Breast epithelium (tissue), 4 donors: Measurements from ENCODE around the gene PICALM. TPM values are rescaled to one million over a fixed set of nuclear protein-coding genes. Genes with fewer than 3 reads are reported as not detected.
"Not testable (repeated sequence)": the region's sequence is repeated elsewhere in the genome, so short reads cannot be mapped to it uniquely, and the experiment has no call there.

Source experiments
- DNase-seq, 2 donors: peaks; one replicate each; pipeline ENCODE4 v3.0.0-alpha.2; 2019; ENCODE audit warnings: low spot score in 2 of 2
- H3K27ac ChIP-seq, 2 donors: fragments of 200-600 bp; sonication (generic) in 1 of 2; one replicate each; pipeline ENCODE4 v1.5.1; 2016 to 2019; ENCODE audit warnings: mild to moderate bottlenecking in 1 of 2
- H3K27me3 ChIP-seq, 2 donors: fragments of 200-600 bp; sonication (generic) in 1 of 2; one replicate each; pipeline versions ENCODE4 v1.5.1 to v1.6.0; 2017 to 2019; ENCODE audit warnings: control low read depth in 1 of 2, mild to moderate bottlenecking in 1 of 2
- H3K36me3 ChIP-seq: fragments of 200-600 bp; one replicate; pipeline ENCODE4 v1.5.1; 2019
- H3K4me1 ChIP-seq, 2 donors: fragments of 200-600 bp; sonication (generic); one replicate each; pipeline ENCODE4 v1.5.1; 2016 to 2019; ENCODE audit warnings: control low read depth in 1 of 2
- H3K4me3 ChIP-seq, 3 donors: fragments of 200-600 bp; sonication (generic); 1 replicate in 2 of 3; 2 replicates in 1 of 3; pipeline ENCODE4 v1.5.1; 2016 to 2019; ENCODE audit warnings: mild to moderate bottlenecking in 3 of 3, moderate library complexity in 2 of 3
- H3K9me3 ChIP-seq, 2 donors: fragments of 200-600 bp; sonication (generic) in 1 of 2; one replicate each; pipeline ENCODE4 v1.5.1; 2016 to 2019; ENCODE audit warnings: control low read depth in 1 of 2
- POLR2A ChIP-seq: fragments of 450-650 bp; IDR thresholded peaks from one replicate; pipeline ENCODE4 v1.6.1; 2016; ENCODE audit warnings: antibody characterized with exemption, mild to moderate bottlenecking, moderate library complexity
- POLR2AphosphoS5 ChIP-seq, 3 donors: sonication (generic); formaldehyde crosslinking; IDR thresholded peaks; one replicate each; pipeline ENCODE4 v1.6.1; 2017; ENCODE audit warnings: antibody characterized with exemption in 3 of 3
- intact Hi-C: fragments of 100-400 bp; cut with DNase I; formaldehyde crosslinking; loops from one replicate; pipeline ENCODE4 v1.15.1; 2023; ENCODE audit warnings: low total_unique reads
- total RNA-seq, 3 donors: library from RNA; depleted of rRNA; stranded (reverse); fragments of >200 nt; gene quantifications; one replicate each; pipeline ENCODE4 v1.1.0, GENCODE V29; 2016
- TF ChIP-seq, protein P1 (sequence below), 3 donors: fragments of 450-650 bp; IDR thresholded peaks; one replicate each; pipeline ENCODE4 v1.5.1; 2016 to 2017; ENCODE audit warnings: antibody characterized with exemption in 3 of 3, mild to moderate bottlenecking in 3 of 3, moderate library complexity in 3 of 3

Gene PICALM
- total RNA-seq, 3 donors from 2014 or later = 327 to 336 (median 328) TPM

DNA sequence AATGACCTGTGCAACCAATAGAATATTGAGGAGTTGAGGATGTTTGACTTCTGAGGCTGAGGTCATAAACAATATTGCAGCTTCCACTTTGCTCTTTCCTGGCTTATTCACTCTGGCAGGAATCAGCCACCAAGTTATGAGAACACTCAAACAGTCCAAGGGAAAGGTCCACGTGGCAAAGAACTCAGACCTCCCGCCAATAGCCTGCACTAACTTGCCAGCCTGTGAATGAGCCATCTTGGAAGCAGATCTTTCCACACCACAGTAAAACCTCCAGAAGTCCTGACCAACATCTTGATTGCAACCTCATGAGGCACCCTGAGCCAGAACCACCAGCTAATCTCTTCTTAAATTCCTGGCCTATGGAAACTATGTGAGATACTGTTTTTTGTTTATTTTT lies 22.7 kb upstream of the PICALM start:
- Histone ChIP-seq H3K4me1 (no peaks in the 10 kb centered on the region), H3K4me3 (no peak overlapping the region), H3K36me3 (no peaks in the 10 kb centered on the region), H3K9me3 (no peaks in the 10 kb centered on the region), H3K27me3 (no peaks in the 10 kb centered on the region), H3K27ac (peak overlapping the region in 1 of 2 donors; percentile 29)
- DNase-seq = peak in 1 of 2 donors; percentile 50
- TF ChIP-seq, protein P1, sequence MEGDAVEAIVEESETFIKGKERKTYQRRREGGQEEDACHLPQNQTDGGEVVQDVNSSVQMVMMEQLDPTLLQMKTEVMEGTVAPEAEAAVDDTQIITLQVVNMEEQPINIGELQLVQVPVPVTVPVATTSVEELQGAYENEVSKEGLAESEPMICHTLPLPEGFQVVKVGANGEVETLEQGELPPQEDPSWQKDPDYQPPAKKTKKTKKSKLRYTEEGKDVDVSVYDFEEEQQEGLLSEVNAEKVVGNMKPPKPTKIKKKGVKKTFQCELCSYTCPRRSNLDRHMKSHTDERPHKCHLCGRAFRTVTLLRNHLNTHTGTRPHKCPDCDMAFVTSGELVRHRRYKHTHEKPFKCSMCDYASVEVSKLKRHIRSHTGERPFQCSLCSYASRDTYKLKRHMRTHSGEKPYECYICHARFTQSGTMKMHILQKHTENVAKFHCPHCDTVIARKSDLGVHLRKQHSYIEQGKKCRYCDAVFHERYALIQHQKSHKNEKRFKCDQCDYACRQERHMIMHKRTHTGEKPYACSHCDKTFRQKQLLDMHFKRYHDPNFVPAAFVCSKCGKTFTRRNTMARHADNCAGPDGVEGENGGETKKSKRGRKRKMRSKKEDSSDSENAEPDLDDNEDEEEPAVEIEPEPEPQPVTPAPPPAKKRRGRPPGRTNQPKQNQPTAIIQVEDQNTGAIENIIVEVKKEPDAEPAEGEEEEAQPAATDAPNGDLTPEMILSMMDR (IDR thresholded peaks at IDR 0.05) = no peak
- TF ChIP-seq POLR2A = no peak
- no peak for TF ChIP-seq POLR2AphosphoS5 (IDR thresholded peaks at IDR 0.05)
- intact Hi-C loops = no loop called here

DNA sequence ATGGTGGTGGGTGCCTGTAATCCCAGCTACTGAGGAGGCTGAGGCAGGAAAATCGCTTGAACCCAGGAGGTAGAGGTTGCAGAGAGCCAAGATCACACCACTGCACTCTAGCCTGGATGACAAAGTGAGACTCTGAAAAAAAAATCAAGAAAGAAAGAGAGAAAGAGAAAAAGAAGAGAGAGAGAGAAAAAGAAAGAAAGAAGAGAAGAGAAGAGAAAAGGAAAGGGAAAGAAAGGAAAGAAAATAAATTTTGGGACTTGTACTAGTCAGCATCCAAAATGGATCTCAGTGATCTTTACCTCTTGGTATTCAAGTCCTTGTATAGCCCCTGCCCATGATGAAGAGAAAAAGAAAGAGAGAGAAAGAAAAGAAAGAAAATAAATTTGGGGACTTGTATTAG lies 22.2 kb upstream of the PICALM start:
- DNase-seq = no peak
- no peaks in the 10 kb centered on the region for H3K9me3 ChIP-seq
- no peaks in the 10 kb centered on the region for H3K4me1 ChIP-seq
- no peak overlapping the region for H3K27ac ChIP-seq
- H3K36me3 ChIP-seq = no peaks in the 10 kb centered on the region
- no peaks in the 10 kb centered on the region for H3K27me3 ChIP-seq
- no peak overlapping the region for H3K4me3 ChIP-seq
- TF ChIP-seq POLR2A (no peak), POLR2AphosphoS5 (IDR thresholded peaks at IDR 0.05) (no peak)
- TF ChIP-seq, protein P1 (IDR thresholded peaks at IDR 0.05) = no peak
- intact Hi-C loops = no loop called here

DNA sequence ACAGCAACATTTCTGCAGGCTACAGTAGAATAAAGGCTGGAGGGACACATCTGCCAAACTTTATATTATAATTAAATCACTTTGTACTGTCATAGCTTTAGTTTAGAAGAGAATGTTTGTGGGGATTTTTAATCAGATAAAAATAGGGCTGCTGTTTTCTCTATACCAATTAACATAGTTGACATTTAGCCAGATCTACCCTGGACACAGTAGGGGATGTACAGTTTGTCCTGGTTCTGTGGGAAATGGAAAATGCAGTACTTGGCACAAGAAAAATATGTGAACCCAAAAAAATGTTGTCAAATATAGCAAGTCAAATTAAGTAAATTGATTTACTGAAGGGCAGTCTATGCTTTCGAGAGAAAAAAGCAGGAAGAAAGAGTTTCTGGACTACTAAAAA lies 20.8 kb upstream of the PICALM start:
- intact Hi-C loops = no loop called here
- H3K27ac ChIP-seq = no peak overlapping the region
- TF ChIP-seq POLR2AphosphoS5 (IDR thresholded peaks at IDR 0.05) (no peak), POLR2A (no peak)
- TF ChIP-seq, protein P1 (IDR thresholded peaks at IDR 0.05) = no peak
- no peaks in the 10 kb centered on the region for H3K4me1 ChIP-seq
- no peak overlapping the region for H3K4me3 ChIP-seq
- no peaks in the 10 kb centered on the region for H3K36me3 ChIP-seq
- no peak for DNase-seq
- H3K9me3 ChIP-seq = no peaks in the 10 kb centered on the region
- H3K27me3 ChIP-seq = no peaks in the 10 kb centered on the region

DNA sequence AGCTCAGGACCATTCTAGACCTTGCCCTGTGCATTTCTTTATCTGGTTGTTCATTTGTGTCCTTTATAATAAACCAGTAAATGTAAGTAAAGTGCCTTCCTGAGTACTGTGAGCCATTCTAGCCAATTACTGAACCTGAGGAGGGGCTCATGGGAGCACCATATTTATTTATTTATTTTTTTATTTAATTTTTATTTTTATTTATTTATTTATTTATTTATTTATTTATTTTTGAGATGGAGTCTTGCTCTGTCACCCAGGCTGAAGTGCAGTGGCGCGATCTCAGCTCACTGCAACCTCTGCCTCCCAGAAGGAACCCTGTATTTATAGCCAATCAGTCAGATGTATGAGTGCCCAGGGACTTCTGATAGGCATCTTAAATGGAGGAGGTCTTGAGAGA lies 18.8 kb upstream of the PICALM start:
- H3K4me3 ChIP-seq, DNase-seq, intact Hi-C loops: not testable (repeated sequence)

DNA sequence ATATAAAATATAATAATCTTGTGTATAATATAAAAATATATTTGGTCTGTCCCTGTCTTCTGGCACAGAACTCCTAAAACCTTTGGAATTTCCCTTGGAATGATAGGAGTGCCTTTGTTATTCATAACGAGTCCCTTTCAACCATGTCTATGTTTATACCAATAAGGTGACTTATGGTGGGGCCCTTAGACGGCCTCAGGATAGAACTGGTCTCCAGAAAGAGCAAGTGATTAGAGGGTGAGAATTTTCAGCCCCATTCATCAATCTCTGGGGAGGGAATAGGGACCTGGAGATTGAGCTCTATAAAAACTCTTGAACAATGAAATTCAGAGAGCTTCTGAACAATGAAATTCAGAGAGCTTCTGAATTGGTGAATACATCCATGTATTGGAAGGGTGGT lies 18.4 kb upstream of the PICALM start:
- Histone ChIP-seq H3K4me1 (no peaks in the 10 kb centered on the region), H3K36me3 (no peaks in the 10 kb centered on the region), H3K9me3 (no peaks in the 10 kb centered on the region), H3K27ac (no peak overlapping the region), H3K27me3 (no peaks in the 10 kb centered on the region), H3K4me3 (no peak overlapping the region)
- DNase-seq = no peak
- TF ChIP-seq, protein P1 (IDR thresholded peaks at IDR 0.05) = no peak
- TF ChIP-seq POLR2AphosphoS5 (IDR thresholded peaks at IDR 0.05) = no peak
- no peak for TF ChIP-seq POLR2A
- intact Hi-C loops = no loop called here

More for the DNA sequence above, 18.8 kb upstream of the PICALM start:
- not testable (repeated sequence) for H3K9me3 ChIP-seq, H3K27ac ChIP-seq, H3K4me1 ChIP-seq, H3K36me3 ChIP-seq, H3K27me3 ChIP-seq

DNA sequence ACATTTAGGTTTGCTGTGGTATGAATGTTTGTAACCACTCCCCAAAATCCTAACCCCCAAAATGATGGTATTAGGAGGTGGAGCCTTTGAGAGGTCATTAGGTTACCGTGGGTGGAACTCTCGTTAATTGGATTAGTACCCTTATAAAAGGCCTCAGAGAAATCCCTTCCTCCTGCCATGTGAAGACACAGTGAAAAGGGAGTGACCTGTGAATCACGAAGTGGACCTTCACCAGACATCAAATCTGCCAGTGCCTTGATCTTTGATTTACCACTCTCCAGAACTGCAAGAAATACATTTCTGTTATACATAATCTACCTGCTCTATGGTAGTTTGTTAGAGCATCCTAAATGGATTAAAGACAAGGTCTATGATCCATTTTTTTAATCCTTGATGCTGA lies 12.6 kb upstream of the PICALM start:
- H3K9me3 ChIP-seq = no peaks in the 10 kb centered on the region
- H3K27me3 ChIP-seq = no peaks in the 10 kb centered on the region
- no peak for DNase-seq
- H3K36me3 ChIP-seq = no peaks in the 10 kb centered on the region
- no peak for TF ChIP-seq POLR2AphosphoS5 (IDR thresholded peaks at IDR 0.05)
- TF ChIP-seq, protein P1 (IDR thresholded peaks at IDR 0.05) = no peak
- TF ChIP-seq POLR2A = no peak
- no peaks in the 10 kb centered on the region for H3K4me1 ChIP-seq
- no peak overlapping the region for H3K27ac ChIP-seq
- intact Hi-C loops = no loop called here
- no peak overlapping the region for H3K4me3 ChIP-seq
